HG02623 (cell line): ENCODE data around the gene TDRD1.

Experiments
- ATAC-seq: cut with Tn5 transposase; IDR thresholded peaks from one replicate; pipeline ENCODE4 v1.9.1; 2021; ENCODE audit warnings: moderate library complexity; ENCODE audit not compliant: unreplicated experiment

Gene TDRD1

GRCh38 chr10:114173921-114174694 is 5.0 kb upstream of the TDRD1 start, which contains the start of gene CCDC186:
TSS of gene CCDC186 (minus strand) at chr10:114174203. CDS start at chr10:114163268, 10,935 bp downstream.
- ATAC-seq = peak; percentile 99

GRCh38 chr10:114174695-114175188 is 4.4 kb upstream of the TDRD1 start:
- peak; percentile 12 for ATAC-seq

GRCh38 chr10:114175667-114176066 is 3.5 kb upstream of the TDRD1 start:
- no peak for ATAC-seq

- ATAC-seq = no peak
Measured at GRCh38 chr10:114176511-114176910, 2.6 kb upstream of the TDRD1 start.

- no peak for ATAC-seq
Measured at GRCh38 chr10:114179747-114180146, 594 bp downstream of the TDRD1 start.

- ATAC-seq = no peak
Measured at GRCh38 chr10:114180937-114181336, 1.8 kb downstream of the TDRD1 start.

- no peak for ATAC-seq
Measured at GRCh38 chr10:114181971-114182370, 2.8 kb downstream of the TDRD1 start.

- ATAC-seq = no peak
Measured at GRCh38 chr10:114183563-114183962, 4.4 kb downstream of the TDRD1 start.

GRCh38 chr10:114184276-114184675 is 5.1 kb downstream of the TDRD1 start:
- no peak for ATAC-seq

GRCh38 chr10:114188001-114188400 is 8.8 kb downstream of the TDRD1 start:
- ATAC-seq = peak; percentile 63

GRCh38 chr10:114188900-114189299 is 9.7 kb downstream of the TDRD1 start:
- no peak for ATAC-seq

GRCh38 chr10:114189700-114190099 is 10.5 kb downstream of the TDRD1 start:
- no peak for ATAC-seq

GRCh38 chr10:114195079-114195478 is 15.9 kb downstream of the TDRD1 start:
- peak; percentile 89 for ATAC-seq

GRCh38 chr10:114199239-114199638 is 20.1 kb downstream of the TDRD1 start:
- no peak for ATAC-seq

GRCh38 chr10:114202812-114203211 is 23.7 kb downstream of the TDRD1 start:
- no peak for ATAC-seq

GRCh38 chr10:114206902-114207301 is 27.7 kb downstream of the TDRD1 start:
- ATAC-seq = no peak

- ATAC-seq = no peak
Measured at GRCh38 chr10:114207349-114207748, 28.2 kb downstream of the TDRD1 start.

GRCh38 chr10:114208351-114208750 is 29.2 kb downstream of the TDRD1 start:
- no peak for ATAC-seq

- no peak for ATAC-seq
Measured at GRCh38 chr10:114212153-114212552, 33.0 kb downstream of the TDRD1 start.

GRCh38 chr10:114215033-114215432 is 35.9 kb downstream of the TDRD1 start:
- no peak for ATAC-seq

GRCh38 chr10:114220281-114220680 is 41.1 kb downstream of the TDRD1 start:
- ATAC-seq = no peak

- no peak for ATAC-seq
Measured at GRCh38 chr10:114221235-114221634, 42.1 kb downstream of the TDRD1 start.

- ATAC-seq = no peak
Measured at GRCh38 chr10:114223066-114223465, 43.9 kb downstream of the TDRD1 start.
